HG03103 (cell line): ENCODE measurements around the gene GALNT13.

Experiments used
- ATAC-seq: cut with Tn5 transposase; IDR thresholded peaks from one replicate; pipeline ENCODE4 v1.9.1; 2021; ENCODE audit warnings: low read depth; ENCODE audit not compliant: unreplicated experiment

Gene GALNT13

GRCh38 chr2:154203206-154203605 is 331.5 kb downstream of the GALNT13 start:
- ATAC-seq, result no peak

- ATAC-seq, result no peak
Observed at GRCh38 chr2:154203902-154204301, 332.2 kb downstream of the GALNT13 start.

- ATAC-seq, result no peak
Observed at GRCh38 chr2:154207288-154208047, 335.7 kb downstream of the GALNT13 start.

- no peak for ATAC-seq
Observed at GRCh38 chr2:154223726-154224125, 352.0 kb downstream of the GALNT13 start.

- ATAC-seq, result no peak
Observed at GRCh38 chr2:154226931-154227330, 355.2 kb downstream of the GALNT13 start.

GRCh38 chr2:154228566-154229280 is 357.0 kb downstream of the GALNT13 start:
- no peak for ATAC-seq

GRCh38 chr2:154229966-154230365 is 358.2 kb downstream of the GALNT13 start:
- no peak for ATAC-seq

- ATAC-seq, result no peak
Observed at GRCh38 chr2:154231021-154231420, 359.3 kb downstream of the GALNT13 start.

- no peak for ATAC-seq
Observed at GRCh38 chr2:154233231-154233630, 361.5 kb downstream of the GALNT13 start.

GRCh38 chr2:154238252-154238651 is 366.5 kb downstream of the GALNT13 start:
- ATAC-seq, result no peak

- ATAC-seq, result no peak
Observed at GRCh38 chr2:154240316-154240715, 368.6 kb downstream of the GALNT13 start.

GRCh38 chr2:154240921-154241379 is 369.2 kb downstream of the GALNT13 start:
- ATAC-seq, result no peak

GRCh38 chr2:154242687-154243086 is 371.0 kb downstream of the GALNT13 start:
- ATAC-seq, result no peak

GRCh38 chr2:154243685-154244084 is 372.0 kb downstream of the GALNT13 start:
- ATAC-seq, result no peak

- ATAC-seq, result no peak
Observed at GRCh38 chr2:154244932-154245331, 373.2 kb downstream of the GALNT13 start.

GRCh38 chr2:154247503-154247902 is 375.8 kb downstream of the GALNT13 start:
- ATAC-seq, result no peak

- no peak for ATAC-seq
Observed at GRCh38 chr2:154256136-154256535, 384.4 kb downstream of the GALNT13 start.

- ATAC-seq, result no peak
Observed at GRCh38 chr2:154259030-154259429, 387.3 kb downstream of the GALNT13 start.

- ATAC-seq, result no peak
Observed at GRCh38 chr2:154261473-154262027, 389.8 kb downstream of the GALNT13 start.

- ATAC-seq, result no peak
Observed at GRCh38 chr2:154263206-154263605, 391.5 kb downstream of the GALNT13 start.

GRCh38 chr2:154264024-154264423 is 392.3 kb downstream of the GALNT13 start:
- no peak for ATAC-seq

- no peak for ATAC-seq
Observed at GRCh38 chr2:154267983-154268382, 396.3 kb downstream of the GALNT13 start.
